Ovary (tissue), 9 donors: ENCODE data around the gene SMIM14. TPM values are rescaled to one million over a fixed set of nuclear protein-coding genes. Genes with fewer than 3 reads are reported as not detected.

ENCODE experiments used
- DNase-seq, 5 donors: peaks; one replicate each; pipeline ENCODE4 v3.0.0-alpha.2; 2019 to 2020
- H3K27ac ChIP-seq, 2 donors: fragments of 200-600 bp; one replicate each; pipeline versions ENCODE4 v1.5.1 to v1.8.0; 2019 to 2022
- H3K27me3 ChIP-seq: fragments of 200-600 bp; one replicate; pipeline ENCODE4 v1.8.0; 2022
- H3K36me3 ChIP-seq: fragments of 200-600 bp; sonication (generic); one replicate; pipeline ENCODE4 v1.5.1; 2019
- H3K4me1 ChIP-seq: one replicate; pipeline ENCODE4 v1.8.1; 2013; ENCODE audit warnings: mild to moderate bottlenecking, moderate library complexity; ENCODE audit not compliant: insufficient read depth
- H3K4me3 ChIP-seq: fragments of 200-600 bp; sonication (generic); one replicate; pipeline ENCODE4 v1.5.1; 2017
- H3K9me3 ChIP-seq, 2 donors: fragments of 200-600 bp in 1 of 2; sonication (generic) in 1 of 2; one replicate each; pipeline versions ENCODE4 v1.5.1 to v1.8.1; 2013 to 2019; ENCODE audit warnings: mild to moderate bottlenecking in 1 of 2, moderate library complexity in 1 of 2
- CTCF ChIP-seq, 3 donors: fragments of 450-650 bp in 2 of 3; fragments of 200-600 bp in 1 of 3; IDR thresholded peaks; one replicate each; pipeline versions ENCODE4 v1.5.1 to v1.8.0; 2016 to 2022; ENCODE audit warnings: antibody characterized with exemption in 3 of 3, mild to moderate bottlenecking in 1 of 3
- EP300 ChIP-seq: sonication (generic); formaldehyde crosslinking; IDR thresholded peaks from one replicate; pipeline ENCODE4 v1.6.1; 2017; ENCODE audit warnings: antibody characterized with exemption
- POLR2A ChIP-seq: fragments of 450-650 bp; IDR thresholded peaks from one replicate; pipeline ENCODE4 v1.6.1; 2017; ENCODE audit warnings: antibody characterized with exemption, mild to moderate bottlenecking, moderate library complexity
- WGBS, 3 donors: extraction: QIAGEN DNeasy Blood & Tissue Kit in 1 of 3; methylation state at CpG; one replicate each; pipeline versions ENCODE4 v1.1.5 to v1.1.7; 2013 to 2017; 5-methylcytosine and 5-hydroxymethylcytosine counted together
- intact Hi-C, 4 donors: fragments of 100-400 bp; cut with DNase I; formaldehyde crosslinking; loops; one replicate each; pipeline versions ENCODE4 v1.11.0 to v1.15.1; 2022 to 2023
- polyA plus RNA-seq, 2 donors: library from polyadenylated mRNA; stranded (reverse); fragments of 200-250 nt in 1 of 2; fragments of 350-450 nt in 1 of 2; fragmentation: Illumina TruSeq in 1 of 2; extraction: RNeasy Lipid Tissue Mini Kit (QIAGEN cat#74804) in 1 of 2; gene quantifications; one replicate each; pipeline ENCODE4 v1.2.3, GENCODE V29; 2013 to 2014
- total RNA-seq, 7 donors: library from RNA; depleted of rRNA in 2 of 7; stranded (reverse); fragments of >200 nt in 2 of 7; fragmentation: NEBNext Ultra II Directional in 3 of 7; extraction: Animal tissue kit (Norgen Biotek cat#: 25700) in 3 of 7; gene quantifications; one replicate each; pipeline versions ENCODE4 v1.1.0 to v1.2.4, GENCODE V29; 2016 to 2023
- donor health status: DM: no; HTN: no; CAD: no; lungs with moderate emphysema.
- donor health status: DM: no; HTN: no; CAD: no.
- donor health status: Bipolar disorder and iron deficiency.
- donor health status: DM: yes; HTN: yes; CAD: no.
- donor health status: DM: no; HTN: no; CAD: no.
- donor health status: DM: yes; HTN: yes; CAD: no.

SMIM14 gene
- total and polyA plus RNA-seq, 9 donors: 18.8 to 83.6 (median 56.9) TPM

GRCh38 chr4:39597695-39598381, 40.8 kb downstream of the SMIM14 start:
- Histone ChIP-seq H3K27ac (no peak overlapping the region), H3K4me1 (no peaks in the 10 kb centered on the region), H3K36me3 (no peaks in the 10 kb centered on the region), H3K9me3 (no peaks in the 10 kb centered on the region), H3K27me3 (no peaks in the 10 kb centered on the region), H3K4me3 (no peak overlapping the region)
- 55 to 63% (median 58%) methylated on average over 3 of the region's 3 CpGs for WGBS, 3 donors
- intact Hi-C loops: no loop called here
- TF ChIP-seq CTCF (IDR thresholded peaks at IDR 0.05) (no peak), POLR2A (no peak), EP300 (no peak)
- no peak for DNase-seq

GRCh38 chr4:39596971-39597370, 41.7 kb downstream of the SMIM14 start:
- no peak for DNase-seq
- Histone ChIP-seq H3K9me3 (no peaks in the 10 kb centered on the region), H3K4me3 (no peak overlapping the region), H3K4me1 (no peaks in the 10 kb centered on the region), H3K27ac (no peak overlapping the region), H3K36me3 (no peaks in the 10 kb centered on the region), H3K27me3 (no peaks in the 10 kb centered on the region)
- WGBS, 3 donors: 89 to 92% (median 92%) methylated on average over 3 of the region's 3 CpGs
- intact Hi-C loops: no loop called here
- TF ChIP-seq CTCF (IDR thresholded peaks at IDR 0.05) (no peak), POLR2A (no peak), EP300 (no peak)

- H3K4me3 ChIP-seq: no peak overlapping the region
- TF ChIP-seq POLR2A (no peak), EP300 (no peak), CTCF (IDR thresholded peaks at IDR 0.05) (no peak)
- WGBS, 3 donors: 51 to 59% (median 59%) methylated on average over 5 of the region's 5 CpGs
- intact Hi-C loops: no loop called here
- DNase-seq: no peak
- H3K27ac ChIP-seq: no peak overlapping the region
- no peaks in the 10 kb centered on the region for H3K36me3 ChIP-seq
- H3K4me1 ChIP-seq: no peaks in the 10 kb centered on the region
- no peaks in the 10 kb centered on the region for H3K9me3 ChIP-seq
- H3K27me3 ChIP-seq: no peaks in the 10 kb centered on the region
Observed at GRCh38 chr4:39591290-39591689, 47.4 kb downstream of the SMIM14 start.

DNA sequence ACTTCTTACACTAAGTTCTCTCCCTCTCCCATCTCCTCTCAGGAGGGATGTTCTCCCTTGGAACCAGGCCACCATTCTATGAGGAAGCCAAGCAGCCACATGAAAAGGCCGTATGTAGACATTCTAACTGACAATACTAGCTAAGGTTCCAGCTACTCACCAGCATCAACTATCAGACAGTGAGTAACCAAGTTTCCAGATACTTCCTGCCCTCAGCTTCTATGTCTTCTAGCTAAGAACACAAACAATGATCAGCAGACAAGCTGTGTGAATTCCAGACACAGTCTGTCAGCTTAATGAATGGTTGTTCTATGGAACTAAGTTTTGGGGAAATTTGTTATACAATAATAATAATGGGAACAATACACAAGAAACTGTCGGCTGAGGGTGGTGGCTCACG, 50.8 kb downstream of the SMIM14 start:
- Histone ChIP-seq H3K36me3 (no peaks in the 10 kb centered on the region), H3K4me1 (no peaks in the 10 kb centered on the region), H3K4me3 (no peak overlapping the region), H3K27ac (no peak overlapping the region), H3K9me3 (no peaks in the 10 kb centered on the region), H3K27me3 (no peaks in the 10 kb centered on the region)
- TF ChIP-seq CTCF (IDR thresholded peaks at IDR 0.05) (no peak), POLR2A (no peak), EP300 (no peak)
- intact Hi-C loops: no loop called here
- DNase-seq: no peak
- 81 to 93% (median 88%) methylated on average over 3 of the region's 3 CpGs for WGBS, 3 donors
